ENCODE measurements around the gene LMAN1L. TPM values are rescaled to one million over a fixed set of nuclear protein-coding genes. Genes with fewer than 3 reads are reported as not detected.

LMAN1L gene
- total and polyA plus RNA-seq, 4 donors = 0.15 to 0.30 TPM; not detected in 2

- Histone ChIP-seq H3K36me3 (ENCODE audit: control insufficient read depth in 1 of 2, insufficient read depth in 2 of 2, low read length in 1 of 2) (no peaks in the 10 kb centered on the region), H3K4me3 (ENCODE audit: low read length in 2 of 2) (no peak overlapping the region), H3K9me3 (ENCODE audit: control insufficient read depth, low read length) (no peaks in the 10 kb centered on the region), H3K4me1 (ENCODE audit: control insufficient read depth in 1 of 2, insufficient read depth in 2 of 2, low read length in 2 of 2) (no peaks in the 10 kb centered on the region), H3K27ac (ENCODE audit: low read depth in 1 of 2, low read length in 2 of 2) (no peak overlapping the region), H3K27me3 (ENCODE audit: control insufficient read depth in 1 of 2, insufficient read depth in 2 of 2, low read length in 1 of 2) (no peaks in the 10 kb centered on the region)
- DNase-seq (no peak), ATAC-seq (ENCODE audit: low FRiP score) (no peak)
- 88 to 92% methylated on average over 5 of the region's 5 CpGs for WGBS, 2 donors
- intact Hi-C loops (cut with DNase I) = loop anchor here (5.0 kb wide), 3 partner anchors 34 to 179 kb away; no protein-coding TSS in a partner anchor
These were observed 39.3 kb upstream of the LMAN1L start for GRCh38 chr15:74773329-74773728.

- 80 to 83% methylated on average over 5 of the region's 5 CpGs for WGBS, 2 donors
- Histone ChIP-seq H3K4me1 (ENCODE audit: control insufficient read depth in 1 of 2, insufficient read depth in 2 of 2, low read length in 2 of 2) (no peaks in the 10 kb centered on the region), H3K36me3 (ENCODE audit: control insufficient read depth in 1 of 2, insufficient read depth in 2 of 2, low read length in 1 of 2) (no peaks in the 10 kb centered on the region), H3K27me3 (ENCODE audit: control insufficient read depth in 1 of 2, insufficient read depth in 2 of 2, low read length in 1 of 2) (no peaks in the 10 kb centered on the region), H3K27ac (ENCODE audit: low read depth in 1 of 2, low read length in 2 of 2) (no peak overlapping the region), H3K4me3 (ENCODE audit: low read length in 2 of 2) (no peak overlapping the region), H3K9me3 (ENCODE audit: control insufficient read depth, low read length) (no peaks in the 10 kb centered on the region)
- intact Hi-C loops (cut with DNase I) = loop anchor here (5.0 kb wide), 3 partner anchors 34 to 179 kb away; no protein-coding TSS in a partner anchor
- ATAC-seq (ENCODE audit: low FRiP score) (no peak), DNase-seq (no peak)
These were observed 38.8 kb upstream of the LMAN1L start for GRCh38 chr15:74773731-74774252.

GRCh38 chr15:74775132-74775562 lies 37.5 kb upstream of the LMAN1L start:
- ATAC-seq (ENCODE audit: low FRiP score) (no peak), DNase-seq (no peak)
- WGBS, 2 donors = 85% methylated on average over 5 of the region's 5 CpGs
- H3K27me3 ChIP-seq (ENCODE audit: control insufficient read depth in 1 of 2, insufficient read depth in 2 of 2, low read length in 1 of 2) = no peaks in the 10 kb centered on the region
- no peaks in the 10 kb centered on the region for H3K9me3 ChIP-seq (ENCODE audit: control insufficient read depth, low read length)
- H3K4me3 ChIP-seq (ENCODE audit: low read length in 2 of 2) = no peak overlapping the region
- no peak overlapping the region for H3K27ac ChIP-seq (ENCODE audit: low read depth in 1 of 2, low read length in 2 of 2)
- intact Hi-C loops (cut with DNase I) = loop anchor here in 1 of 2 donors (5.0 kb wide), 1 partner anchor 62 kb away; no protein-coding TSS in a partner anchor
- no peaks in the 10 kb centered on the region for H3K36me3 ChIP-seq (ENCODE audit: control insufficient read depth in 1 of 2, insufficient read depth in 2 of 2, low read length in 1 of 2)
- H3K4me1 ChIP-seq (ENCODE audit: control insufficient read depth in 1 of 2, insufficient read depth in 2 of 2, low read length in 2 of 2) = no peaks in the 10 kb centered on the region

GRCh38 chr15:74775894-74776293 lies 36.7 kb upstream of the LMAN1L start:
- WGBS, 2 donors = 88 to 91% methylated on average over 4 of the region's 4 CpGs
- no peaks in the 10 kb centered on the region for H3K36me3 ChIP-seq (ENCODE audit: control insufficient read depth in 1 of 2, insufficient read depth in 2 of 2, low read length in 1 of 2)
- no peak for ATAC-seq (ENCODE audit: low FRiP score)
- H3K27me3 ChIP-seq (ENCODE audit: control insufficient read depth in 1 of 2, insufficient read depth in 2 of 2, low read length in 1 of 2) = no peaks in the 10 kb centered on the region
- intact Hi-C loops (cut with DNase I) = loop anchor here in 1 of 2 donors (5.0 kb wide), 1 partner anchor 61 kb away; no protein-coding TSS in a partner anchor
- no peaks in the 10 kb centered on the region for H3K4me1 ChIP-seq (ENCODE audit: control insufficient read depth in 1 of 2, insufficient read depth in 2 of 2, low read length in 2 of 2)
- H3K9me3 ChIP-seq (ENCODE audit: control insufficient read depth, low read length) = no peaks in the 10 kb centered on the region
- H3K27ac ChIP-seq (ENCODE audit: low read depth in 1 of 2, low read length in 2 of 2) = no peak overlapping the region
- no peak overlapping the region for H3K4me3 ChIP-seq (ENCODE audit: low read length in 2 of 2)
- DNase-seq = no peak

GRCh38 chr15:74776821-74777768 lies 35.5 kb upstream of the LMAN1L start:
- intact Hi-C loops (cut with DNase I) = loop anchor here in 1 of 2 donors (5.0 kb wide), 1 partner anchor 60 kb away; no protein-coding TSS in a partner anchor
- Histone ChIP-seq H3K27me3 (ENCODE audit: control insufficient read depth in 1 of 2, insufficient read depth in 2 of 2, low read length in 1 of 2) (no peaks in the 10 kb centered on the region), H3K4me3 (ENCODE audit: low read length in 2 of 2) (no peak overlapping the region), H3K36me3 (ENCODE audit: control insufficient read depth in 1 of 2, insufficient read depth in 2 of 2, low read length in 1 of 2) (no peaks in the 10 kb centered on the region), H3K4me1 (ENCODE audit: control insufficient read depth in 1 of 2, insufficient read depth in 2 of 2, low read length in 2 of 2) (no peaks in the 10 kb centered on the region), H3K9me3 (ENCODE audit: control insufficient read depth, low read length) (no peaks in the 10 kb centered on the region), H3K27ac (ENCODE audit: low read depth in 1 of 2, low read length in 2 of 2) (no peak overlapping the region)
- WGBS, 2 donors = 50 to 55% methylated on average over 13 of the region's 13 CpGs
- DNase-seq (peak in 1 of 2 donors; percentile 65), ATAC-seq (ENCODE audit: low FRiP score) (no peak)

GRCh38 chr15:74777769-74778598 lies 34.7 kb upstream of the LMAN1L start:
- 90 to 96% methylated on average over 6 of the region's 6 CpGs for WGBS, 2 donors
- Histone ChIP-seq H3K27me3 (ENCODE audit: control insufficient read depth in 1 of 2, insufficient read depth in 2 of 2, low read length in 1 of 2) (no peaks in the 10 kb centered on the region), H3K9me3 (ENCODE audit: control insufficient read depth, low read length) (no peaks in the 10 kb centered on the region), H3K4me3 (ENCODE audit: low read length in 2 of 2) (no peak overlapping the region), H3K4me1 (ENCODE audit: control insufficient read depth in 1 of 2, insufficient read depth in 2 of 2, low read length in 2 of 2) (no peaks in the 10 kb centered on the region), H3K36me3 (ENCODE audit: control insufficient read depth in 1 of 2, insufficient read depth in 2 of 2, low read length in 1 of 2) (no peaks in the 10 kb centered on the region), H3K27ac (ENCODE audit: low read depth in 1 of 2, low read length in 2 of 2) (no peak overlapping the region)
- DNase-seq (no peak), ATAC-seq (ENCODE audit: low FRiP score) (no peak)
- intact Hi-C loops (cut with DNase I) = loop anchor here in 1 of 2 donors (5.0 kb wide), 1 partner anchor 59 kb away; no protein-coding TSS in a partner anchor

- Histone ChIP-seq H3K36me3 (ENCODE audit: control insufficient read depth in 1 of 2, insufficient read depth in 2 of 2, low read length in 1 of 2) (no peaks in the 10 kb centered on the region), H3K9me3 (ENCODE audit: control insufficient read depth, low read length) (no peaks in the 10 kb centered on the region), H3K27ac (ENCODE audit: low read depth in 1 of 2, low read length in 2 of 2) (no peak overlapping the region), H3K27me3 (ENCODE audit: control insufficient read depth in 1 of 2, insufficient read depth in 2 of 2, low read length in 1 of 2) (no peaks in the 10 kb centered on the region), H3K4me1 (ENCODE audit: control insufficient read depth in 1 of 2, insufficient read depth in 2 of 2, low read length in 2 of 2) (no peaks in the 10 kb centered on the region), H3K4me3 (ENCODE audit: low read length in 2 of 2) (no peak overlapping the region)
- no peak for DNase-seq
- no peak for ATAC-seq (ENCODE audit: low FRiP score)
- intact Hi-C loops (cut with DNase I) = loop anchor here in 1 of 2 donors (5.0 kb wide), 1 partner anchor 59 kb away; no protein-coding TSS in a partner anchor
- 94 to 97% methylated on average over 5 of the region's 5 CpGs for WGBS, 2 donors
These were observed 34.0 kb upstream of the LMAN1L start for GRCh38 chr15:74778599-74778970.

- no peak for DNase-seq
- 80 to 82% methylated on average over 7 of the region's 7 CpGs for WGBS, 2 donors
- no peak for ATAC-seq (ENCODE audit: low FRiP score)
- H3K27me3 ChIP-seq (ENCODE audit: control insufficient read depth in 1 of 2, insufficient read depth in 2 of 2, low read length in 1 of 2) = no peaks in the 10 kb centered on the region
- H3K4me1 ChIP-seq (ENCODE audit: control insufficient read depth in 1 of 2, insufficient read depth in 2 of 2, low read length in 2 of 2) = no peaks in the 10 kb centered on the region
- H3K9me3 ChIP-seq (ENCODE audit: control insufficient read depth, low read length) = no peaks in the 10 kb centered on the region
- H3K4me3 ChIP-seq (ENCODE audit: low read length in 2 of 2) = no peak overlapping the region
- H3K36me3 ChIP-seq (ENCODE audit: control insufficient read depth in 1 of 2, insufficient read depth in 2 of 2, low read length in 1 of 2) = no peaks in the 10 kb centered on the region
- H3K27ac ChIP-seq (ENCODE audit: low read depth in 1 of 2, low read length in 2 of 2) = no peak overlapping the region
- intact Hi-C loops (cut with DNase I) = loop anchor here in 1 of 2 donors (5.0 kb wide), 1 partner anchor 58 kb away; no protein-coding TSS in a partner anchor
These were observed 33.4 kb upstream of the LMAN1L start for GRCh38 chr15:74779162-74779648.

Measured in aorta (tissue), 5 donors.